PFSK-1 (cell line): ENCODE results near the gene FAM234B.

ENCODE experiments used
- FOXP2 ChIP-seq: optimal IDR thresholded peaks from 2 replicates; pipeline ENCODE3; 2011; ENCODE audit warnings: borderline replicate concordance, control low read depth, inconsistent platforms; ENCODE audit not compliant: insufficient read depth; ENCODE audit errors: extremely low read length, extremely low read depth
- POLR2AphosphoS5 ChIP-seq: IDR thresholded peaks from 2 replicates; pipeline ENCODE4 v1.6.1; 2012; ENCODE audit warnings: low read depth, mild to moderate bottlenecking, control low read depth, low read length, moderate library complexity
- SIN3A ChIP-seq: IDR thresholded peaks from 2 replicates; pipeline ENCODE4 v1.6.1; 2012; ENCODE audit warnings: mild to moderate bottlenecking, low read length, moderate library complexity, borderline replicate concordance; ENCODE audit not compliant: insufficient read depth
- TAF1 ChIP-seq: IDR thresholded peaks from 2 replicates; pipeline ENCODE4 v1.6.1; 2012; ENCODE audit warnings: low read length, control low read depth, borderline replicate concordance; ENCODE audit not compliant: insufficient read depth
- TF ChIP-seq, protein P1 (sequence below), 2 experiments: IDR thresholded peaks; 2 replicates each; pipeline versions ENCODE4 v1.6.1 to v1.8.0; 2011 to 2012; ENCODE audit warnings: low read depth in 2 of 2, low read length in 2 of 2, control low read depth in 1 of 2, inconsistent platforms in 1 of 2, mild to moderate bottlenecking in 1 of 2, moderate library complexity in 1 of 2; ENCODE audit not compliant: insufficient read depth in 1 of 2

FAM234B gene

DNA sequence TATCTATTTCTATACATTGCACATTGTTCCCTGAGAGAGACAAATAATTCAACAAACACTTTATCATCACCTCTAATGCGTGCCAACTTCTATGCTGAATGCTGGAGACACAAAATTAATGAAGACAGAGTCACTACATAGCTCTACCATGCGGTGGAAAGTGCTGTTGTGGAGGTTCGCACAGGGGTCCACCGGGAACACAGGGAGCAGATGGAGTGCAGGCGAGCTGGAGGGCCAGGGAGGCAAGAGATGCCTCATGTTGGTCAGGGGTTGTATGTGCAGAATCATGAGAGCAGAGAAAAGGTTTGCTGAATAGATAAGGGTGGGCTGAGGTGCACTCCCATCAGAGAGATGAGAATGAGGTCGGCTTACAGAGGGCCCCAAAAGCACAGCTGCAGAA is 25.2 kb downstream of the FAM234B start:
- TF ChIP-seq, protein P1, sequence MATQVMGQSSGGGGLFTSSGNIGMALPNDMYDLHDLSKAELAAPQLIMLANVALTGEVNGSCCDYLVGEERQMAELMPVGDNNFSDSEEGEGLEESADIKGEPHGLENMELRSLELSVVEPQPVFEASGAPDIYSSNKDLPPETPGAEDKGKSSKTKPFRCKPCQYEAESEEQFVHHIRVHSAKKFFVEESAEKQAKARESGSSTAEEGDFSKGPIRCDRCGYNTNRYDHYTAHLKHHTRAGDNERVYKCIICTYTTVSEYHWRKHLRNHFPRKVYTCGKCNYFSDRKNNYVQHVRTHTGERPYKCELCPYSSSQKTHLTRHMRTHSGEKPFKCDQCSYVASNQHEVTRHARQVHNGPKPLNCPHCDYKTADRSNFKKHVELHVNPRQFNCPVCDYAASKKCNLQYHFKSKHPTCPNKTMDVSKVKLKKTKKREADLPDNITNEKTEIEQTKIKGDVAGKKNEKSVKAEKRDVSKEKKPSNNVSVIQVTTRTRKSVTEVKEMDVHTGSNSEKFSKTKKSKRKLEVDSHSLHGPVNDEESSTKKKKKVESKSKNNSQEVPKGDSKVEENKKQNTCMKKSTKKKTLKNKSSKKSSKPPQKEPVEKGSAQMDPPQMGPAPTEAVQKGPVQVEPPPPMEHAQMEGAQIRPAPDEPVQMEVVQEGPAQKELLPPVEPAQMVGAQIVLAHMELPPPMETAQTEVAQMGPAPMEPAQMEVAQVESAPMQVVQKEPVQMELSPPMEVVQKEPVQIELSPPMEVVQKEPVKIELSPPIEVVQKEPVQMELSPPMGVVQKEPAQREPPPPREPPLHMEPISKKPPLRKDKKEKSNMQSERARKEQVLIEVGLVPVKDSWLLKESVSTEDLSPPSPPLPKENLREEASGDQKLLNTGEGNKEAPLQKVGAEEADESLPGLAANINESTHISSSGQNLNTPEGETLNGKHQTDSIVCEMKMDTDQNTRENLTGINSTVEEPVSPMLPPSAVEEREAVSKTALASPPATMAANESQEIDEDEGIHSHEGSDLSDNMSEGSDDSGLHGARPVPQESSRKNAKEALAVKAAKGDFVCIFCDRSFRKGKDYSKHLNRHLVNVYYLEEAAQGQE (IDR thresholded peaks at IDR 0.05; ENCODE audit: insufficient read depth in 1 of 2, low read depth in 2 of 2, low read length in 2 of 2) = no peak
- TF ChIP-seq FOXP2 (no peak), SIN3A (no peak), POLR2AphosphoS5 (no peak), TAF1 (no peak)

DNA sequence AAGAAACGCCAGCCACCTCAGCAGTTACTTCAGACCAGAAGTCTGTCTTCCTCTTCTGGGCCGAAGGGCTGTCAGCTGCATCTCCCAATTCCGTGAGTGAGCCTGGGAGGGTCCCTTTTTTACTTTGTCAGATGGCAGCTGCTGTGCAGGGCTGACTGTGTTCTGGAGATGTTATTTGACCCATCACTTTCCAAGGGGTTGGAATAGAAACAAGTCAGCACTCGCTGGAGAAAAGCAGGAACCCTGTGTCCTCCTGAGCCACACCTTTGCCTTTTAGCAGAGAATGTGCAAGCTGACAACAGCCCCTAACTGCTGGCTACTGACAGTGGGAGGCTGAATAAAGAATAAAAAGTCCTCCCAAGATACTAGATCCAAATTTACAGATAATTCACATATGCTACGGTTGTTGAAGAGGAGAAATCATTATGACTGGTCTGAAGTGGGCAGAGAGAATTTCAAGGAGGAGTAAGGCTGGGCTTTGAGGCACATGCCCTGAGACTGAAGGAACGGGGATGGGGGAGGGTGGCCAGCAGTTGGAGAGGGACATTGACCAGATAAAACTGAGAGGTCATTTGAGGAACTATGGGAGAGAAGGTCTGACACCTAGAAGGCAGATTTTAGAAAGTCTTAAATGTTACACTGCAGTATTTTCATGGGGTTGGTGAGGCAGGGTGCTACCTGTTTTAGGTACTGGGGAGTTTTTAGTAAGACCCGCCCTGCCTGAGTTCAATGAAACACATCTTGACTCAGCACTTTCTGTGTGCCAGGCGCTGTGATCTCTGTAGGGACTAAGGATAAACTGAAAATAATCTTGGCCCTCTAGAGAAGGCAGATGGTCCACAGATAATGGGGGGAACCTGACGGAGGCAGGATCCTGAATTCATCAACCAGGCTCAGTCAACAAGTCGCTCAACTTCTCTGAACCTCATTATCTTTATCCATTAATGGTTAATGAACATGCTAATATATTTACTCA is 27.4 kb downstream of the FAM234B start:
- no peak for TF ChIP-seq TAF1
- TF ChIP-seq, protein P1 (IDR thresholded peaks at IDR 0.05; ENCODE audit: insufficient read depth in 1 of 2, low read depth in 2 of 2, low read length in 2 of 2) = no peak
- no peak for TF ChIP-seq SIN3A

DNA sequence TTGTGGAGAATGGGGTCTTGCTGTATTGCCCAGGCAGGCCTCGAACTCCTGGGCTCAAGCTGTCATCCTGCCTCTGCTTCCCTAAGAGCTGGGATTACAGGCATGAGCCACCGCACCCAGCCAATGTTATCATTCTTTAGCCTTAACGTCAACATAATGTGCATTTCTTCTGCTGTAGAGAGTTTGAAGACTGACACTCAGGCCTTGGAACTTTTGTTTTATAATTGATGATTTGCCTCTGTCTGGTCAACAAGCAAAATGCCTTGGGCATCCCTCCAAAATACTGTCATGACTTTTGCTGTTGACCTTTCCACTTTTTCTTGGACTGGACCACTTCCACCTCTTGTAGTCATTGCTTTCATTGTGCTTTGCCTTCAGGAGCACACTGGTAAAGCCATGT is 29.0 kb downstream of the FAM234B start:
- no peak for TF ChIP-seq POLR2AphosphoS5
- TF ChIP-seq SIN3A = no peak
- TF ChIP-seq, protein P1 (IDR thresholded peaks at IDR 0.05; ENCODE audit: insufficient read depth in 1 of 2, low read depth in 2 of 2, low read length in 2 of 2) = no peak
- TF ChIP-seq FOXP2 = no peak
- TF ChIP-seq TAF1 = no peak

DNA sequence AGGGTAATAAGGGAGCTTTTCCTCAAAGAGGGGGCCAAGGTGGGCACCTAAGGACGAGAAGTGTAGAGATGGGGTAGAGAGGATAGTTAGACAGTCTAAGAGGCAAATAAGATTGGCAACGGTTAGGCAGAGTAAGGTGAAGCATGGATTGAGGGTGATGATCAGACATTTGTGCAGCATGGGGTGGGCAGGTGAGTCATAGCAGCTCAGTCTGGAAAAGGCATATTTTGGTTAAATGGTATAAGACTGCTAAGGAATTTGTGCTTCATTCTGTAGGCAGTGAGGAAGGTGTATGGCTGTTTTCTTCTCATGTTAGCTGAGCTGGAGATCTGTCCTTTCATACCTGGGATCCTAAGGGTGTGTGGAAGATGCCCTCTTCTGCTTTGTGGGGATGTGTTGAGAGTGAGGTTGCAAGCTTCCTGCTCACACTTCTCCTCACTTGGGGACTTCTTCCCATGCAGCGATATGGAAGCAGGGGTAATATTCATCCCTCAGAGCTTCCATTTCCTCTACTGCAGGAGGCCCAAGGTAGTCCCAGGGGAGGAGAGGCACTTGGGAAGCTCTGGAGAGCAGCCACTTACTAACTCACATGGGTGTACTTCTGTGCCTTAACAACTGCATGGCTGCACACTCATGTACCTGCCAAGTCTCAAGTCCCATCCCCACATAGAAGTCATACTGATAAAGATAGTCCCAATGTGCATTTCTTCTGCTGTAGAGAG is 30.4 kb downstream of the FAM234B start:
- TF ChIP-seq SIN3A = no peak
- TF ChIP-seq TAF1 = no peak
- no peak for TF ChIP-seq FOXP2
- TF ChIP-seq, protein P1 (IDR thresholded peaks at IDR 0.05; ENCODE audit: insufficient read depth in 1 of 2, low read depth in 2 of 2, low read length in 2 of 2) = no peak
- no peak for TF ChIP-seq POLR2AphosphoS5
